HG03097 (cell line): ENCODE measurements around the gene SIGMAR1.
"Not testable (repeated sequence)": the region's sequence is repeated elsewhere in the genome, so short reads cannot be mapped to it uniquely, and the experiment has no call there.

ENCODE experiments used
- ATAC-seq: cut with Tn5 transposase; IDR thresholded peaks from one replicate; pipeline ENCODE4 v1.9.1; 2021; ENCODE audit not compliant: unreplicated experiment, low FRiP score

The SIGMAR1 gene

GRCh38 chr9:34655394-34655793 lies 17.8 kb upstream of the SIGMAR1 start:
- no peak for ATAC-seq

GRCh38 chr9:34654323-34655051 lies 16.9 kb upstream of the SIGMAR1 start:
- ATAC-seq: no peak

GRCh38 chr9:34653151-34654072 lies 15.8 kb upstream of the SIGMAR1 start:
- no peak for ATAC-seq

- no peak for ATAC-seq
Observed at GRCh38 chr9:34652602-34653000, 15.0 kb upstream of the SIGMAR1 start.

GRCh38 chr9:34651876-34652601 lies 14.5 kb upstream of the SIGMAR1 start, which contains the start of gene IL11RA:
TSS of gene IL11RA (plus strand) at chr9:34652185. CDS start at chr9:34655218, 3,033 bp downstream.
- no peak for ATAC-seq

GRCh38 chr9:34651321-34651720 lies 13.7 kb upstream of the SIGMAR1 start:
- no peak for ATAC-seq

- ATAC-seq: no peak
Observed at GRCh38 chr9:34650816-34651215, 13.2 kb upstream of the SIGMAR1 start.

- no peak for ATAC-seq
Observed at GRCh38 chr9:34648673-34649072, 11.1 kb upstream of the SIGMAR1 start.

GRCh38 chr9:34647651-34648050 lies 10.1 kb upstream of the SIGMAR1 start:
- no peak for ATAC-seq

- ATAC-seq: peak; percentile 2
Observed at GRCh38 chr9:34647084-34647403, 9.5 kb upstream of the SIGMAR1 start.

GRCh38 chr9:34646211-34647083 lies 8.9 kb upstream of the SIGMAR1 start, which contains the start of gene GALT:
TSS of gene GALT (plus strand) at chr9:34646675. CDS start at chr9:34646705, 30 bp downstream.
- ATAC-seq: peak; percentile 82

- no peak for ATAC-seq
Observed at GRCh38 chr9:34644766-34645314, 7.3 kb upstream of the SIGMAR1 start.

GRCh38 chr9:34642679-34643078 lies 5.1 kb upstream of the SIGMAR1 start:
- ATAC-seq: no peak

- not testable (repeated sequence) for ATAC-seq
Observed at GRCh38 chr9:34639322-34639721, 1.7 kb upstream of the SIGMAR1 start.

GRCh38 chr9:34638138-34638445 lies 505 bp upstream of the SIGMAR1 start:
- no peak for ATAC-seq

GRCh38 chr9:34636791-34637355 lies 714 bp downstream of the SIGMAR1 start:
- ATAC-seq: no peak

GRCh38 chr9:34635556-34635955 lies 2.0 kb downstream of the SIGMAR1 start:
- ATAC-seq: no peak

GRCh38 chr9:34634551-34635248 lies 2.9 kb downstream of the SIGMAR1 start:
- ATAC-seq: no peak
